Measurements from ENCODE around the gene TMEM185B. TPM values are rescaled to one million over a fixed set of nuclear protein-coding genes. Genes with fewer than 3 reads are reported as not detected.

The TMEM185B gene
- polyA plus RNA-seq, 3 donors from 2014 or later, result 12.6 to 30.4 (median 20.5) TPM

GRCh38 chr2:120222186-120223033 is 790 bp downstream of the TMEM185B start:
- Mint-ChIP-seq H3K36me3 (peaks cover 5 to 11% (median 10%) of the 10 kb centered on the region in 3 donors), H3K27me3 (ENCODE audit: low read depth in 3 of 3) (peaks cover 2 to 7% (median 2%) of the 10 kb centered on the region in 3 donors), H3K4me3 (peak overlapping the region; percentile 79 to 89 (median 87)), H3K27ac (peak overlapping the region; percentile 79 to 92 (median 84)), H3K4me1 (peaks cover 46 to 59% of the 10 kb centered on the region in 2 donors), H3K9me3 (no peaks in the 10 kb centered on the region)
- DNase-seq, result no peak

- Mint-ChIP-seq H3K27me3 (ENCODE audit: low read depth in 3 of 3) (peaks cover 2 to 7% (median 2%) of the 10 kb centered on the region in 3 donors), H3K36me3 (peaks cover 5 to 11% (median 10%) of the 10 kb centered on the region in 3 donors), H3K4me3 (peak overlapping the region; percentile 51 to 89 (median 87)), H3K9me3 (no peaks in the 10 kb centered on the region), H3K27ac (peak overlapping the region in 4 of 6 donors; percentile 34 to 86 (median 81)), H3K4me1 (peaks cover 44 to 65% of the 10 kb centered on the region in 2 donors)
- DNase-seq, result no peak
Measured at GRCh38 chr2:120221616-120222015, 1.6 kb downstream of the TMEM185B start.

GRCh38 chr2:120220756-120221155 is 2.4 kb downstream of the TMEM185B start:
- Mint-ChIP-seq H3K27me3 (ENCODE audit: low read depth in 3 of 3) (peaks cover 2 to 7% (median 5%) of the 10 kb centered on the region in 3 donors), H3K27ac (peak overlapping the region; percentile 35 to 86 (median 51)), H3K9me3 (no peaks in the 10 kb centered on the region), H3K36me3 (peaks cover 5 to 14% (median 10%) of the 10 kb centered on the region in 3 donors), H3K4me3 (peak overlapping the region; percentile 30 to 89 (median 87)), H3K4me1 (peaks cover 45 to 68% of the 10 kb centered on the region in 2 donors)
- no peak for DNase-seq

GRCh38 chr2:120219766-120220165 is 3.4 kb downstream of the TMEM185B start:
- Mint-ChIP-seq H3K27me3 (ENCODE audit: low read depth in 3 of 3) (peaks cover 2 to 7% (median 5%) of the 10 kb centered on the region in 3 donors), H3K36me3 (peaks cover 5 to 14% (median 10%) of the 10 kb centered on the region in 3 donors), H3K27ac (no peak overlapping the region), H3K4me3 (no peak overlapping the region), H3K9me3 (no peaks in the 10 kb centered on the region), H3K4me1 (peaks cover 44 to 67% of the 10 kb centered on the region in 2 donors)
- DNase-seq, result no peak

GRCh38 chr2:120219291-120219690 is 3.9 kb downstream of the TMEM185B start:
- Mint-ChIP-seq H3K4me3 (no peak overlapping the region), H3K9me3 (no peaks in the 10 kb centered on the region), H3K4me1 (peaks cover 40 to 62% of the 10 kb centered on the region in 2 donors), H3K27me3 (ENCODE audit: low read depth in 3 of 3) (peaks cover 2 to 7% (median 5%) of the 10 kb centered on the region in 3 donors), H3K36me3 (peaks cover 5 to 14% (median 10%) of the 10 kb centered on the region in 3 donors), H3K27ac (peak overlapping the region in 1 of 6 donors; percentile 15)
- no peak for DNase-seq

GRCh38 chr2:120218181-120218580 is 5.0 kb downstream of the TMEM185B start:
- Mint-ChIP-seq H3K4me1 (peaks cover 33 to 53% of the 10 kb centered on the region in 2 donors), H3K36me3 (peaks cover 5 to 14% (median 10%) of the 10 kb centered on the region in 3 donors), H3K27ac (no peak overlapping the region), H3K4me3 (no peak overlapping the region), H3K27me3 (ENCODE audit: low read depth in 3 of 3) (peaks cover 2 to 7% (median 5%) of the 10 kb centered on the region in 3 donors), H3K9me3 (no peaks in the 10 kb centered on the region)
- no peak for DNase-seq

GRCh38 chr2:120210270-120210693 is 12.9 kb downstream of the TMEM185B start:
- Mint-ChIP-seq H3K27me3 (ENCODE audit: low read depth in 3 of 3) (no peaks in the 10 kb centered on the region), H3K4me1 (peaks cover 0 to 18% of the 10 kb centered on the region in 2 donors), H3K4me3 (peak overlapping the region in 3 of 5 donors; percentile 34 to 55 (median 53)), H3K36me3 (no peaks in the 10 kb centered on the region), H3K27ac (peak overlapping the region in 4 of 6 donors; percentile 25 to 80 (median 55)), H3K9me3 (no peaks in the 10 kb centered on the region)
- DNase-seq, result no peak

GRCh38 chr2:120209427-120210269 is 13.6 kb downstream of the TMEM185B start:
- H3K36me3 Mint-ChIP-seq, result no peaks in the 10 kb centered on the region
- no peaks in the 10 kb centered on the region for H3K9me3 Mint-ChIP-seq
- peaks cover 0 to 18% of the 10 kb centered on the region in 2 donors for H3K4me1 Mint-ChIP-seq
- peak overlapping the region in 4 of 6 donors; percentile 25 to 80 (median 56) for H3K27ac Mint-ChIP-seq
- DNase-seq, result no peak
- H3K4me3 Mint-ChIP-seq, result peak overlapping the region in 3 of 5 donors; percentile 34 to 55 (median 53)
- no peaks in the 10 kb centered on the region for H3K27me3 Mint-ChIP-seq (ENCODE audit: low read depth in 3 of 3)

- peaks cover 0 to 18% of the 10 kb centered on the region in 2 donors for H3K4me1 Mint-ChIP-seq
- no peak overlapping the region for H3K4me3 Mint-ChIP-seq
- no peaks in the 10 kb centered on the region for H3K9me3 Mint-ChIP-seq
- H3K27me3 Mint-ChIP-seq (ENCODE audit: low read depth in 3 of 3), result no peaks in the 10 kb centered on the region
- peak overlapping the region in 1 of 6 donors; percentile 72 for H3K27ac Mint-ChIP-seq
- no peaks in the 10 kb centered on the region for H3K36me3 Mint-ChIP-seq
- DNase-seq, result no peak
Measured at GRCh38 chr2:120208381-120209353, 14.5 kb downstream of the TMEM185B start.

GRCh38 chr2:120206022-120206581 is 17.1 kb downstream of the TMEM185B start:
- Mint-ChIP-seq H3K9me3 (no peaks in the 10 kb centered on the region), H3K36me3 (no peaks in the 10 kb centered on the region), H3K27me3 (ENCODE audit: low read depth in 3 of 3) (peaks cover 0 to 1% (median under 1%) of the 10 kb centered on the region in 3 donors), H3K4me1 (peaks cover 0 to 17% of the 10 kb centered on the region in 2 donors), H3K27ac (peak overlapping the region in 1 of 6 donors; percentile 41), H3K4me3 (no peak overlapping the region)
- DNase-seq, result peak in 1 of 3 donors; percentile 14

- Mint-ChIP-seq H3K36me3 (no peaks in the 10 kb centered on the region), H3K9me3 (no peaks in the 10 kb centered on the region), H3K4me3 (no peak overlapping the region), H3K4me1 (peaks cover 0 to 7% of the 10 kb centered on the region in 2 donors), H3K27me3 (ENCODE audit: low read depth in 3 of 3) (peaks cover 0 to 2% (median 1%) of the 10 kb centered on the region in 3 donors), H3K27ac (peak overlapping the region in 1 of 6 donors; percentile 41)
- no peak for DNase-seq
Measured at GRCh38 chr2:120204945-120205670, 18.1 kb downstream of the TMEM185B start.

GRCh38 chr2:120204417-120204816 is 18.8 kb downstream of the TMEM185B start:
- H3K4me1 Mint-ChIP-seq, result peaks cover 0 to 3% of the 10 kb centered on the region in 2 donors
- H3K36me3 Mint-ChIP-seq, result no peaks in the 10 kb centered on the region
- no peak overlapping the region for H3K4me3 Mint-ChIP-seq
- H3K27ac Mint-ChIP-seq, result peak overlapping the region in 1 of 6 donors; percentile 40
- peaks cover 0 to 2% (median 1%) of the 10 kb centered on the region in 3 donors for H3K27me3 Mint-ChIP-seq (ENCODE audit: low read depth in 3 of 3)
- no peaks in the 10 kb centered on the region for H3K9me3 Mint-ChIP-seq
- no peak for DNase-seq
